ENCODE data around the gene FBRS. TPM values are rescaled to one million over a fixed set of nuclear protein-coding genes. Genes with fewer than 3 reads are reported as not detected.

FBRS gene
- 1 to 10 TPM in 2 of 3 donors, under 1 TPM in 1; 0.06 to 5.5 (median 1.9) TPM for polyA plus RNA-seq

GRCh38 chr16:30657866-30658730 lies at the start of gene FBRS:
FBRS (plus strand) TSS chr16:30658431; CDS start chr16:30659519, 1,088 bp downstream.
- Mint-ChIP-seq H3K36me3 (peaks cover under 1 to 20% (median 8%) of the 10 kb centered on the region in 3 donors), H3K27ac (peak within 1 kb of the TSS; percentile 96 to 100 (median 100)), H3K4me3 (peak within 1 kb of the TSS; percentile 88 to 98 (median 93)), H3K27me3 (ENCODE audit: low read depth in 3 of 3) (peaks cover 9 to 15% (median 14%) of the 10 kb centered on the region in 3 donors), H3K4me1 (peaks cover 36 to 43% of the 10 kb centered on the region in 2 donors), H3K9me3 (no peaks in the 10 kb centered on the region)
- DNase-seq = peak; percentile 100

DNA sequence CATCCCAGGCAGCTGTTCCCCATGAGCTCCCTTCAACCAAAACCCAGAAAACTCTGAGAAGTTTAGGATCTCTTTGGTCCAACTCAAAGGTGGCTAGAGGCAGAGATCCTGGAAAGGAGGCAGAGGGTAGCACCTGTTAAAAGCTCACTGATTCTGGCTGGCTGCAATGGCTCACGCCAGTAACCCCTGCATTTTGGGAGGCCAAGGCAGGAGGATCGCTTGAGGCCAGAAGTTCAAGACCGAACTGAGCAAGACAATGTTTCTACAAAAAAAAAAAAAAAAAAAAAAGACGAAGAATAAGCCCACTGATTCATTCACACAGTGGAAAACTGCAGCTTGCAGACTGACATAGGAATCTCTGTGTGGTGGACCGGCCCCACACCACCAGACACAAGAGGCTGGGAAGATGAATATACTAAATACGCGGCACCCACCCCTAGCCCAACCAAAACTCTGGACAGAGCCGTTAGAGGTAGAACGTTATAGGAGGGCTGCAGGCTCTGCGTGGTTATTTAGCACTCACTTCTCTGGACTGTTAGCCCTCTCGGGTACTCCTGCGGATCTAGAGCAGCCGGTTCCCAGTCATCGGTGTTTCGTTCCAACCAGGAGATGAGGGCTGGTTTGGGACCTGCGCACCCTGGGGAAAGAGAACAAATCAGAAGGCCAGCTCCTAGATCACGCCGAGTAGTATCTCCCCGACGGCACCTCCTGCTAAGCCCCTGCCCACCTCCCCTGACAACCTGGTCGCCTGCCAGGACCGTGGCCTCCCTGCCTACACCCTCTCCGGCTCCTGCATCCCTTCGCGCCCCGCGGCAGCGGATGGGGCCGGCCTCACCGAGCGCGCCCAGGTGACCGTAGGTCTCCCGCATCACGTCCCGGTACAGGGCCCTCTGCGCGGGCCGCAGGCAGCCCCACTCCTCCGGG lies 49.0 kb upstream of the FBRS start:
- DNase-seq = peak in 1 of 3 donors; percentile 3

DNA sequence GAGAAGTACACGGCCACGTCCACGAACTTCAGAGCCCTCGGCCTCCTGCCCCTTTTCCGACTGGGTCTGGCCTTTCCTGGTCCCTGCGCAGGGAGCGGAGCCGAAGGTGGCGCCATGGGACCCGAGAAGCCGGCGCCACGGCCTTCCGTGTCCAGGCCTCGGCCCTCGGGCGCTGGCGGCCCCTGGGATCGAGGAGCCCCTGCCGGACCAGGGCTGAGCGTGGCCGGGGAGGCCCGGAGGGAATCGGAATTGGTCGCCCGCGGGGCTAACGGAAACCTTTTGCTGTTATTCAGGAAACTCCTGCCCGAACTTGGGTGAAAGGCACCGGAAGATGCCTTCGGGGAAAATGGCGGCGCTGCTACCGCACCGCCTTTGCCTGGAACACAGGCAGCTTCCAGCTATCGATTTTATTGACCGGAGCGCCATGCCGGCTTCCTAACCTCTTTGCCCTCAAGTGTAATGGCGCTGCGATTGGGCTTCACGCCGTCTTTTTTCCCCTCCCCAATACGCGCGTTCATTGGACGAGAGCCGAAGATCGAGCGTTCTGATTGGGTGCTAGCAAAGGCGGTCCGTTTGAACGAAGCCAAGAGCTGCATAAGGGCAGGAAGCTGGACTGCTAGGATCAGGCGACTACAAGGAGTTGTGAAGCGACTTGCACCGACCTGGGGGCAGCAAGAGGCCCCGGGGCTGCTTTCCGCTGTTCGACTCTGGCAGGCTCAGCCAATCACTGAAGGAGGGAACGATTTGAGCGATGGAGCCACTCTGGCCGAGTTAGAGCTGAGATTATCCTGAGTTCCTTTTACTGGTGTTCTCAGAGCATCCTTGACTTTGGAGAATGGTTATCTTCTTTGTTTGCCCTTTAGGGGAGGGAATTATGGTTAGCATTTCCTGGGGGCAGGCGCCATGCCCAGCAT lies 48.0 kb upstream of the FBRS start, which contains the start of gene ZNF689:
ZNF689 (minus strand) TSS at position 464 of the 914 bp plus-strand sequence; CDS start at position 116, 348 bp downstream.
- peak; percentile 95 to 96 (median 96) for DNase-seq
- H3K27ac Mint-ChIP-seq = peak within 1 kb of the TSS; percentile 89 to 98 (median 93)
- H3K9me3 Mint-ChIP-seq = no peaks in the 10 kb centered on the region

More for the DNA sequence above, 49.0 kb upstream of the FBRS start:
- Mint-ChIP-seq H3K4me3 (peak overlapping the region; percentile 89 to 96 (median 92)), H3K27ac (peak overlapping the region; percentile 64 to 98 (median 88)), H3K36me3 (peaks cover 8 to 13% (median 12%) of the 10 kb centered on the region in 3 donors), H3K27me3 (ENCODE audit: low read depth in 3 of 3) (peaks cover 4 to 6% (median 4%) of the 10 kb centered on the region in 3 donors), H3K4me1 (peaks cover 13 to 14% of the 10 kb centered on the region in 2 donors), H3K9me3 (no peaks in the 10 kb centered on the region)

GRCh38 chr16:30615358-30616091 lies 42.7 kb upstream of the FBRS start:
- H3K27ac Mint-ChIP-seq = no peak overlapping the region
- DNase-seq = peak; percentile 42 to 65 (median 56)
- H3K27me3 Mint-ChIP-seq (ENCODE audit: low read depth in 3 of 3) = peaks cover 0 to under 1% (median under 1%) of the 10 kb centered on the region in 3 donors
- peaks cover 1 to 2% of the 10 kb centered on the region in 2 donors for H3K4me1 Mint-ChIP-seq
- H3K4me3 Mint-ChIP-seq = no peak overlapping the region
- H3K9me3 Mint-ChIP-seq = no peaks in the 10 kb centered on the region
- no peaks in the 10 kb centered on the region for H3K36me3 Mint-ChIP-seq

More for the DNA sequence above, 48.0 kb upstream of the FBRS start, which contains the start of gene ZNF689:
- Mint-ChIP-seq H3K27me3 (ENCODE audit: low read depth in 3 of 3) (peaks cover 4 to 6% (median 4%) of the 10 kb centered on the region in 3 donors), H3K36me3 (peaks cover 7 to 8% (median 8%) of the 10 kb centered on the region in 3 donors), H3K4me1 (peaks cover 13 to 14% of the 10 kb centered on the region in 2 donors), H3K4me3 (peak within 1 kb of the TSS; percentile 89 to 96 (median 92))

DNA sequence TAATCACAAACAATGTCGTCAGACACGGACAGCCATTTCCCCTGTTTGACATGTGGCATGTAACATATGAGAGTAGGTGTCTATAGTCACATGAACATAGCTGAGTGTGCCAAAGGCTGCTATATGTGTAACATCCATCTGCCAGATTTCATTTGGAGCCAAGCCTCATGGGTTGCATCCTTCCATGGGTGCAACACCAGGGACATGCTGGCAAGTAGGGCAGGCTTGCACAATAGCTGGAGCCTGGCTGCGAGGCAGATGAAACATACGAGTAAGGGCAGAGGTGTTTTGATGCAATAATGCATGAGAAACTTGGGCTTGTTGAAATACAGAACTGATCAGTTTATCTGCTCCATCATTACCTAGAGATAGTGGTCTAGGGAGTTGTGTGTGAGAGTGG lies 39.0 kb upstream of the FBRS start:
- Mint-ChIP-seq H3K9me3 (no peaks in the 10 kb centered on the region), H3K27me3 (ENCODE audit: low read depth in 3 of 3) (no peaks in the 10 kb centered on the region), H3K4me1 (no peaks in the 10 kb centered on the region), H3K36me3 (no peaks in the 10 kb centered on the region), H3K4me3 (no peak overlapping the region), H3K27ac (no peak overlapping the region)
- DNase-seq = no peak

GRCh38 chr16:30619638-30620037 lies 38.6 kb upstream of the FBRS start:
- Mint-ChIP-seq H3K27me3 (ENCODE audit: low read depth in 3 of 3) (peaks cover 0 to under 1% (median 0%) of the 10 kb centered on the region in 3 donors), H3K4me3 (no peak overlapping the region), H3K9me3 (no peaks in the 10 kb centered on the region), H3K4me1 (no peaks in the 10 kb centered on the region), H3K36me3 (no peaks in the 10 kb centered on the region), H3K27ac (no peak overlapping the region)
- DNase-seq = no peak

GRCh38 chr16:30620169-30620568 lies 38.1 kb upstream of the FBRS start:
- Mint-ChIP-seq H3K27ac (no peak overlapping the region), H3K27me3 (ENCODE audit: low read depth in 3 of 3) (peaks cover 0 to 3% (median 2%) of the 10 kb centered on the region in 3 donors), H3K36me3 (no peaks in the 10 kb centered on the region), H3K9me3 (no peaks in the 10 kb centered on the region), H3K4me1 (no peaks in the 10 kb centered on the region), H3K4me3 (no peak overlapping the region)
- DNase-seq = no peak

GRCh38 chr16:30621765-30622164 lies 36.5 kb upstream of the FBRS start:
- Mint-ChIP-seq H3K4me3 (no peak overlapping the region), H3K4me1 (no peaks in the 10 kb centered on the region), H3K27me3 (ENCODE audit: low read depth in 3 of 3) (peaks cover 0 to 3% (median 2%) of the 10 kb centered on the region in 3 donors), H3K27ac (no peak overlapping the region), H3K36me3 (no peaks in the 10 kb centered on the region), H3K9me3 (no peaks in the 10 kb centered on the region)
- DNase-seq = no peak

GRCh38 chr16:30622455-30623032 lies 35.7 kb upstream of the FBRS start:
- Mint-ChIP-seq H3K4me1 (no peaks in the 10 kb centered on the region), H3K9me3 (no peaks in the 10 kb centered on the region), H3K27me3 (ENCODE audit: low read depth in 3 of 3) (peaks cover 0 to 3% (median 2%) of the 10 kb centered on the region in 3 donors), H3K4me3 (no peak overlapping the region), H3K36me3 (no peaks in the 10 kb centered on the region), H3K27ac (no peak overlapping the region)
- DNase-seq = no peak

DNA sequence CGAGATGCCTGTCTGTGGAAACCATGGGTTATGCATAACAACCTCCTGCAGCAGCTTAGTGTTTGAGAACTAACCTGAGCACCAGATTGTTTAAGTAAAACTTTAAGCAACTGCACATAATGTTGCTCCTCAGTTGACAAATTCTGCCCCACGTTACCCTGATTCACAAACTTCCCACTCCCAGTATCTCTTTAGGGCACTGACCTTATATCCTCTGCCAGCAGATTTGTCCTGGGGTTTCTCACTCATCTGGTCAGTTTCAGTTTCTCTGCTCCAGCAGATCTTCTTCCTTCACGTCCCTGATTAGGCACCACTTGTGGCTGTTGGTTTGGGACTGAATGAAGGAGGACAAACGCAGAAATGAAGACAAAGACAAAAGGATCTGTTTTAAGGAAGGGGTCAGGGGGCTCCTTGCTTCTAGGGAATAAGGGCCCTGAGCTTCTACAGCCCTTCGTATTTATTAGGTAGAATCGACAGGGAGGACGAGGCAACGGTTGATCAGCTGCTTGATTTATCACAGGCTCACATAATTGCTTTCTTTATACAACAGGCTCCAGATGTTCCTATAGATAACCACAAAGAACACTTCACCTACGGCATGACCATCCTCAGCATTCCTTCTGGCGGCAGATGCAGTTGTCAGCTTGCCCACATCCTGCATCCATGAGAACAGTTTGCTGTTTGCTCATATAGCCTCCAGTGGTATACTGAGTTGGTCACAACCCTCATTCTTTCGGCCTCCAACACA lies 34.5 kb upstream of the FBRS start:
- Mint-ChIP-seq H3K4me1 (peaks cover 3% of the 10 kb centered on the region in 2 donors), H3K27me3 (ENCODE audit: low read depth in 3 of 3) (peaks cover 0 to 3% (median 2%) of the 10 kb centered on the region in 3 donors), H3K27ac (no peak overlapping the region), H3K9me3 (no peaks in the 10 kb centered on the region), H3K4me3 (no peak overlapping the region), H3K36me3 (no peaks in the 10 kb centered on the region)
- no peak for DNase-seq

DNA sequence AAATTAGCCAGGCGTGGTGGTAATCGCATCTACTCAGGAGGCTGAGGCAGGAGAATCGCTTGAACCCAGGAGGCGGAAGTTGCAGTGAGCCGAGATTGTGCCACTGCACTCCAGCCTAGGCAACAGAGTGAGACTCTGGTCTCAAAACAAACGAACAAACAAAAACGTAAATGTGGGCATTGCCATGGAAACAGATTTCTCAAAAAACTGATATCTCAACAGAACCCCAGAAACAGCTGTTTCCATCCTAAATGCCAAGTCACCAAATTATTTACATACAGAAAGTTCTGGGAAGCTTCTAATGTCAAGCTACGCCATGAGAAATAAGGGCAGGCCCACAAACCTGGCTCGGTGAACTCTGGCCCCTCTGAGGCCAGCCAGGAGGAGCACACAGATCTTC lies 32.0 kb upstream of the FBRS start:
- DNase-seq = no peak
- Mint-ChIP-seq H3K4me3 (no peak overlapping the region), H3K27me3 (ENCODE audit: low read depth in 3 of 3) (peaks cover 0 to 3% (median 2%) of the 10 kb centered on the region in 3 donors), H3K36me3 (no peaks in the 10 kb centered on the region), H3K27ac (no peak overlapping the region), H3K9me3 (no peaks in the 10 kb centered on the region), H3K4me1 (peaks cover 5 to 6% of the 10 kb centered on the region in 2 donors)

All from immature natural killer cell (primary cell).